PFSK-1 (cell line): ENCODE results near the gene HPS4.

Experiments
- FOXP2 ChIP-seq: optimal IDR thresholded peaks from 2 replicates; pipeline ENCODE3; 2011; ENCODE audit warnings: borderline replicate concordance, control low read depth, inconsistent platforms; ENCODE audit not compliant: insufficient read depth; ENCODE audit errors: extremely low read length, extremely low read depth
- POLR2AphosphoS5 ChIP-seq: IDR thresholded peaks from 2 replicates; pipeline ENCODE4 v1.6.1; 2012; ENCODE audit warnings: low read depth, mild to moderate bottlenecking, control low read depth, low read length, moderate library complexity
- REST ChIP-seq, 2 experiments: IDR thresholded peaks; 2 replicates each; pipeline versions ENCODE4 v1.6.1 to v1.8.0; 2011 to 2012; ENCODE audit warnings: low read depth in 2 of 2, low read length in 2 of 2, control low read depth in 1 of 2, inconsistent platforms in 1 of 2, mild to moderate bottlenecking in 1 of 2, moderate library complexity in 1 of 2; ENCODE audit not compliant: insufficient read depth in 1 of 2
- SIN3A ChIP-seq: IDR thresholded peaks from 2 replicates; pipeline ENCODE4 v1.6.1; 2012; ENCODE audit warnings: mild to moderate bottlenecking, low read length, moderate library complexity, borderline replicate concordance; ENCODE audit not compliant: insufficient read depth
- TAF1 ChIP-seq: IDR thresholded peaks from 2 replicates; pipeline ENCODE4 v1.6.1; 2012; ENCODE audit warnings: low read length, control low read depth, borderline replicate concordance; ENCODE audit not compliant: insufficient read depth

The HPS4 gene

GRCh38 chr22:26479792-26480610, 3.6 kb downstream of the HPS4 start:
- TF ChIP-seq POLR2AphosphoS5 (no peak), SIN3A (no peak)

DNA sequence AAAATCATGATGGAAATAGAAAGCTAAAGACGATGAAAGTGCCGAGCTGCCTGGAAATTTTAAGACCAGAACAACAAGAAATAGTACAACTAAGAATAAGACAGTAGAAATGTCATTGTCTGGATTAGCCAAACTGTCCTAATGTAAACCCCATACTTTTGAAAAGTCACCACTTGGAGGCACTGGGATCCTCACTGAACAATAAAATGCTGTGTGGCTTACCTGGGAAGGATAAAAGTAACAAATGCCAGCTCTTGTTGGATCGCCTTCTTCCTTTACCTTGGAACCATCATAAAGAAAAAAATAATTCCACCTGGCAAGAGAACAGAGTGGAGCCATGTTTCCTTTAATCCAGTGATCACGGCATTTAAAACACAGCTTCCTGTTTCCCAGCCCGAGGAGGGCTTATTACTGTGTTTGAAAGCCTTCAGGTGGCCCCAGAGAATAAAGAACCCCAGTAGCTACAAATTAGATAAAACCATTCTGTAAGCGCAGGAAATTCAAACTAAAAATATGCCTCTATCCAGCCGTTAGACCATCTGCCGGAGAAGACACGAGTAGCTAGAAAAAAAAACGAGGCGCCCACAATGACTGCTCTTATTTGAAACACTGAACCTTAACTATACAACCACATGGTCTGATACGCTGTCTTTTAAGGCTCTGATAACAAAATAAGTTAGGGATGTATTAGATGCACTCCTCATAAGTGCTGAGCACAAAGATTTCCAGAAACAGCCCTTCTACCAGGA, 4.4 kb downstream of the HPS4 start:
- TF ChIP-seq POLR2AphosphoS5 (no peak), REST (IDR thresholded peaks at IDR 0.05; ENCODE audit: insufficient read depth in 1 of 2, low read depth in 2 of 2, low read length in 2 of 2) (no peak)

DNA sequence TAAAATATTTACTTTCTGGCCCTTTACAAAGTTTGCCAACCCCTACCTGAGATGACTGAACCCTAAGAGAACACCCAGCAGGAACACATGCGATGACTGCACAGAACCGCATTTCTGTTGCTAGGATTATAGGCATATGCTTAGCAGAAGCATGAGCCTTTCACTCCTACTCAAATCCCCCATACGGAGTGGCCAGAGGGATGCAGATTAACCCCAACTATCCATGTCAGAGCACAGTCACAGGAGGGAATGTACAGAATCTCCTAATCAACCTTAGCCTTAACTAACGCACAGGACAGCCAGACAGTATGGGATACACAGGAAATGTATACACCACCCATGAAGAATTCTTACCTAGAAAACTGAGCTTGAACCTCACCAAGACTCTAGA, 6.2 kb downstream of the HPS4 start:
- TF ChIP-seq SIN3A: no peak
- TF ChIP-seq FOXP2: no peak
- no peak for TF ChIP-seq TAF1
- TF ChIP-seq POLR2AphosphoS5: no peak

- TF ChIP-seq SIN3A (no peak), FOXP2 (no peak), TAF1 (no peak)
Observed at GRCh38 chr22:26476705-26477340, 6.8 kb downstream of the HPS4 start.

- TF ChIP-seq POLR2AphosphoS5 (no peak), REST (IDR thresholded peaks at IDR 0.05; ENCODE audit: insufficient read depth in 1 of 2, low read depth in 2 of 2, low read length in 2 of 2) (no peak), TAF1 (no peak), FOXP2 (no peak), SIN3A (no peak)
Observed at GRCh38 chr22:26474682-26475081, 8.9 kb downstream of the HPS4 start.

- no peak for TF ChIP-seq REST (IDR thresholded peaks at IDR 0.05; ENCODE audit: insufficient read depth in 1 of 2, low read depth in 2 of 2, low read length in 2 of 2)
- no peak for TF ChIP-seq TAF1
- no peak for TF ChIP-seq FOXP2
- no peak for TF ChIP-seq SIN3A
- no peak for TF ChIP-seq POLR2AphosphoS5
Observed at GRCh38 chr22:26471522-26471921, 12.1 kb downstream of the HPS4 start.
